PC-9 (cell line): ENCODE results near the gene DUSP2. TPM values are rescaled to one million over a fixed set of nuclear protein-coding genes. Genes with fewer than 3 reads are reported as not detected.

Experiments
- BruUV-seq: library from RNA; stranded (reverse); fragments of 400-500 nt; replicated peaks from 2 replicates; lab custom pipeline; 2021; lab: Mats Ljungman, UMichigan
- CTCF ChIA-PET: fragments of 300-600 bp; sonication (Branson Sonifier 250); formaldehyde crosslinking; loops from one replicate; lab custom pipeline; 2022; ENCODE audit warnings: antibody characterized with exemption; lab: Charles Lee
- POLR2A ChIA-PET: fragments of 300-600 bp; sonication (Branson Sonifier 250); formaldehyde crosslinking; loops from one replicate; lab custom pipeline; 2022; ENCODE audit warnings: antibody characterized with exemption; ENCODE audit not compliant: unreplicated experiment; lab: Charles Lee
- DNase-seq, 2 experiments: peaks; one replicate each; pipeline versions ENCODE4 v3.0.0 to v3.0.0-alpha.2; 2015 to 2022; ENCODE audit warnings: mixed read lengths in 1 of 2
- H2AFZ ChIP-seq: fragments of 200-600 bp; sonication (generic); 2 replicates; pipeline ENCODE4 v1.8.1; 2017; ENCODE audit warnings: antibody characterized with exemption
- H3F3A ChIP-seq: fragments of 200-600 bp; sonication (generic); 2 replicates; pipeline ENCODE4 v1.8.1; 2017; ENCODE audit warnings: antibody characterized with exemption, mild to moderate bottlenecking, low read depth; ENCODE audit not compliant: insufficient read depth
- H3K27ac ChIP-seq: fragments of 200-600 bp; sonication (generic); 2 replicates; pipeline ENCODE4 v1.6.1; 2016; ENCODE audit warnings: mixed run types
- H3K27me3 ChIP-seq: fragments of 200-600 bp; sonication (generic); 2 replicates; pipeline ENCODE4 v1.6.1; 2016; ENCODE audit warnings: low read depth, mixed run types; ENCODE audit not compliant: insufficient read depth
- H3K36me3 ChIP-seq: fragments of 200-600 bp; sonication (generic); 2 replicates; pipeline ENCODE4 v1.6.1; 2016; ENCODE audit warnings: low read depth, mixed run types
- H3K4me1 ChIP-seq: fragments of 200-600 bp; sonication (generic); replicated peaks from 2 replicates; pipeline ENCODE4 v1.6.1; 2016; ENCODE audit warnings: mixed run types; ENCODE audit not compliant: insufficient read depth
- H3K4me2 ChIP-seq: fragments of 200-600 bp; sonication (generic); 2 replicates; pipeline ENCODE4 v1.6.1; 2017; ENCODE audit warnings: mixed run types
- H3K4me3 ChIP-seq: fragments of 200-600 bp; sonication (generic); 2 replicates; pipeline ENCODE4 v1.6.1; 2016; ENCODE audit warnings: mixed run types
- H3K79me2 ChIP-seq: fragments of 200-600 bp; sonication (generic); 2 replicates; pipeline ENCODE4 v1.6.1; 2017; ENCODE audit warnings: low read depth, mixed run types
- H3K9me2 ChIP-seq: fragments of 200-600 bp; sonication (generic); 2 replicates; pipeline ENCODE4 v1.8.1; 2017; ENCODE audit warnings: mild to moderate bottlenecking; ENCODE audit not compliant: insufficient read depth
- H3K9me3 ChIP-seq: fragments of 200-600 bp; sonication (generic); 2 replicates; pipeline ENCODE4 v1.8.1; 2016; ENCODE audit warnings: low read depth; ENCODE audit not compliant: insufficient read depth
- H4K20me1 ChIP-seq: fragments of 200-600 bp; sonication (generic); 2 replicates; pipeline ENCODE4 v1.8.1; 2017; ENCODE audit not compliant: insufficient read depth
- CTCF ChIP-seq: fragments of 200-600 bp; sonication (generic); conservative IDR thresholded peaks from 2 replicates; pipeline ENCODE4 v1.6.1; 2017; ENCODE audit warnings: mixed run types, antibody characterized with exemption, mild to moderate bottlenecking, moderate library complexity
- EZH2 ChIP-seq: fragments of 200-600 bp; sonication (generic); IDR thresholded peaks from 2 replicates; pipeline ENCODE4 v1.8.0; 2017; ENCODE audit warnings: antibody characterized with exemption, low read depth
- intact Hi-C: fragments of 100-400 bp; cut with micrococcal nuclease; formaldehyde crosslinking; loops from one replicate; pipeline ENCODE4 v1.10.0; 2022; ENCODE audit not compliant: unreplicated experiment
- total RNA-seq: library from RNA; stranded (reverse); gene quantifications from 2 replicates; pipeline ENCODE4 v1.2.3, GENCODE V29; 2021

The DUSP2 gene
- total RNA-seq, 1 experiment from 2014 or later = 4.0 TPM

DNA sequence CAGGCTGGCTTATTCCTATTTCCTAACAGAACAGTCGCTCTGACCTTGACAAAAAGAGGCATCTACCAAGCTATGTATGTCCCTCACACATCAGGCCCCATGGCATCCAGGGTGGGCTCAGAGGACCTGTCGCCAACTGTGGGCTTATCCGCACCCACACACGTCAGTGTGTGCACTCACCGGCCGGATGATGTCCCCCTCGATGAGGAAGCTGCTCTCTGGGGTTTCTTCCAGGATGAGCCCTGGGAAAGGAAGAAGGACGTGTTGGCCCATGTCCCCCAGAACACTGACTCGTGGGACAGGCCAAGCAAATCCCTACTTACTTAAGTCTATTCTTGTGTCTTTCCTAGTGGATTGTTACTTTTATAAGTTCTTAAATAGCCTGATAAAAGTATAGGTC, 10.1 kb downstream of the DUSP2 start:
- intact Hi-C loops = no loop called here
- TF ChIP-seq EZH2 (no peak), CTCF (no peak)
- ChIA-PET CTCF (no interaction called here), POLR2A (no interaction called here)
- Histone ChIP-seq H3K4me3 (no peak overlapping the region), H3K27ac (no peak overlapping the region), H3K4me2 (no peak overlapping the region), H3K36me3 (no peaks in the 10 kb centered on the region), H3K79me2 (no peaks in the 10 kb centered on the region), H2AFZ (no peak overlapping the region), H3F3A (peaks cover 5% of the 10 kb centered on the region; the same call in 1 of the 2 replicates), H3K9me3 (no peaks in the 10 kb centered on the region), H3K9me2 (no peaks in the 10 kb centered on the region), H3K27me3 (no peaks in the 10 kb centered on the region; the same call in 1 of the 2 replicates), H3K4me1 (peaks cover 9% of the 10 kb centered on the region), H4K20me1 (no peaks in the 10 kb centered on the region)
- no peak for DNase-seq
- no TSS peak for BruUV-seq

GRCh38 chr2:96134421-96134820, 10.8 kb downstream of the DUSP2 start:
- Histone ChIP-seq H3K4me3 (no peak overlapping the region), H3K9me2 (no peaks in the 10 kb centered on the region), H3F3A (peaks cover 5% of the 10 kb centered on the region; the same call in 1 of the 2 replicates), H3K4me1 (peaks cover 9% of the 10 kb centered on the region), H3K9me3 (no peaks in the 10 kb centered on the region), H2AFZ (no peak overlapping the region), H3K27ac (no peak overlapping the region), H3K79me2 (no peaks in the 10 kb centered on the region), H3K27me3 (no peaks in the 10 kb centered on the region; the same call in 1 of the 2 replicates), H4K20me1 (no peaks in the 10 kb centered on the region), H3K36me3 (no peaks in the 10 kb centered on the region), H3K4me2 (no peak overlapping the region)
- intact Hi-C loops = no loop called here
- ChIA-PET CTCF (no interaction called here), POLR2A (no interaction called here)
- DNase-seq = no peak
- BruUV-seq = no TSS peak
- TF ChIP-seq EZH2 = no peak
- no peak for TF ChIP-seq CTCF

GRCh38 chr2:96131813-96132745, 13.2 kb downstream of the DUSP2 start:
- Histone ChIP-seq H4K20me1 (no peaks in the 10 kb centered on the region), H3K9me2 (no peaks in the 10 kb centered on the region), H3F3A (no peaks in the 10 kb centered on the region), H3K4me1 (no peaks in the 10 kb centered on the region), H3K4me3 (no peak overlapping the region), H3K79me2 (no peaks in the 10 kb centered on the region), H3K9me3 (no peaks in the 10 kb centered on the region), H3K36me3 (no peaks in the 10 kb centered on the region), H3K27me3 (no peaks in the 10 kb centered on the region; the same call in 1 of the 2 replicates), H2AFZ (no peak overlapping the region), H3K4me2 (no peak overlapping the region), H3K27ac (no peak overlapping the region)
- POLR2A ChIA-PET = no interaction called here
- TF ChIP-seq EZH2 = no peak
- intact Hi-C loops = no loop called here
- no TSS peak for BruUV-seq
- no peak for DNase-seq
- CTCF ChIA-PET = no interaction called here
